ENCODE results near the gene PI4KB.

- TF ChIP-seq, protein P1, sequence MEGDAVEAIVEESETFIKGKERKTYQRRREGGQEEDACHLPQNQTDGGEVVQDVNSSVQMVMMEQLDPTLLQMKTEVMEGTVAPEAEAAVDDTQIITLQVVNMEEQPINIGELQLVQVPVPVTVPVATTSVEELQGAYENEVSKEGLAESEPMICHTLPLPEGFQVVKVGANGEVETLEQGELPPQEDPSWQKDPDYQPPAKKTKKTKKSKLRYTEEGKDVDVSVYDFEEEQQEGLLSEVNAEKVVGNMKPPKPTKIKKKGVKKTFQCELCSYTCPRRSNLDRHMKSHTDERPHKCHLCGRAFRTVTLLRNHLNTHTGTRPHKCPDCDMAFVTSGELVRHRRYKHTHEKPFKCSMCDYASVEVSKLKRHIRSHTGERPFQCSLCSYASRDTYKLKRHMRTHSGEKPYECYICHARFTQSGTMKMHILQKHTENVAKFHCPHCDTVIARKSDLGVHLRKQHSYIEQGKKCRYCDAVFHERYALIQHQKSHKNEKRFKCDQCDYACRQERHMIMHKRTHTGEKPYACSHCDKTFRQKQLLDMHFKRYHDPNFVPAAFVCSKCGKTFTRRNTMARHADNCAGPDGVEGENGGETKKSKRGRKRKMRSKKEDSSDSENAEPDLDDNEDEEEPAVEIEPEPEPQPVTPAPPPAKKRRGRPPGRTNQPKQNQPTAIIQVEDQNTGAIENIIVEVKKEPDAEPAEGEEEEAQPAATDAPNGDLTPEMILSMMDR (IDR thresholded peaks at IDR 0.05): no peak
- no peak for TF ChIP-seq POLR2A (IDR thresholded peaks at IDR 0.05)
Observed at GRCh38 chr1:151324390-151324930, 2.8 kb downstream of the PI4KB start.

Data from right lobe of liver (tissue), 4 donors.